NT2/D1 (cell line): ENCODE data around the gene TMEM256.

Experiments
- SUZ12 ChIP-seq: IDR thresholded peaks from 2 replicates; pipeline ENCODE4 v1.6.1; 2011; ENCODE audit not compliant: insufficient read length, insufficient read depth; ENCODE audit errors: extremely low read depth
- YY1 ChIP-seq: IDR thresholded peaks from 2 replicates; pipeline ENCODE4 v1.6.1; 2011; ENCODE audit not compliant: insufficient read length, insufficient read depth

GRCh38 chr17:7429722-7430121 lies 25.8 kb upstream of the TMEM256 start:
- no peak for TF ChIP-seq YY1
- no peak for TF ChIP-seq SUZ12
